Liver (tissue), 3 donors: Measurements from ENCODE around the gene DTWD2.

ENCODE experiments used
- ATF3 ChIP-seq: IDR thresholded peaks from 2 replicates; pipeline ENCODE4 v1.6.1; 2016; ENCODE audit warnings: antibody characterized with exemption
- CTCF ChIP-seq: fragments of 150-350 bp; IDR thresholded peaks from 2 replicates; pipeline ENCODE4 v1.5.1; 2017; ENCODE audit warnings: improper control_type of control experiment, low read depth, low read length; ENCODE audit not compliant: missing input control
- EGR1 ChIP-seq, 2 donors: IDR thresholded peaks; 2 replicates each; pipeline ENCODE4 v1.6.1; 2016 to 2018; ENCODE audit warnings: antibody characterized with exemption in 2 of 2, low read depth in 2 of 2
- GABPA ChIP-seq, 2 donors: IDR thresholded peaks in 1 of 2; conservative IDR thresholded peaks in 1 of 2; 2 replicates each; pipeline ENCODE4 v1.6.1; 2016; ENCODE audit warnings: antibody characterized with exemption in 2 of 2, mild to moderate bottlenecking in 1 of 2, moderate library complexity in 1 of 2
- HNF4G ChIP-seq: IDR thresholded peaks from 2 replicates; pipeline ENCODE4 v1.6.1; 2016; ENCODE audit warnings: antibody characterized with exemption
- MAX ChIP-seq: IDR thresholded peaks from 2 replicates; pipeline ENCODE4 v1.6.1; 2016; ENCODE audit warnings: antibody characterized with exemption
- RAD21 ChIP-seq, 2 donors: IDR thresholded peaks; 2 replicates each; pipeline ENCODE4 v1.6.1; 2016; ENCODE audit warnings: antibody characterized with exemption in 2 of 2, mild to moderate bottlenecking in 2 of 2
- REST ChIP-seq: IDR thresholded peaks from 2 replicates; pipeline ENCODE4 v1.6.1; 2016; ENCODE audit warnings: antibody characterized with exemption, mild to moderate bottlenecking
- RXRA ChIP-seq, 2 donors: IDR thresholded peaks; 2 replicates each; pipeline ENCODE4 v1.6.1; 2017 to 2018; ENCODE audit warnings: antibody characterized with exemption in 2 of 2, mild to moderate bottlenecking in 1 of 2
- SP1 ChIP-seq: IDR thresholded peaks from 2 replicates; pipeline ENCODE4 v1.6.1; 2018; ENCODE audit warnings: antibody characterized with exemption, mild to moderate bottlenecking
- TAF1 ChIP-seq: conservative IDR thresholded peaks from 2 replicates; pipeline ENCODE4 v1.6.1; 2016; ENCODE audit warnings: antibody characterized with exemption, mild to moderate bottlenecking
- YY1 ChIP-seq: IDR thresholded peaks from 2 replicates; pipeline ENCODE4 v1.6.1; 2016; ENCODE audit warnings: antibody characterized with exemption, mild to moderate bottlenecking
- ZBTB33 ChIP-seq: IDR thresholded peaks from 2 replicates; pipeline ENCODE4 v1.6.1; 2016; ENCODE audit warnings: antibody characterized with exemption
- donor health status: healthy.
- donor health status: healthy.

GRCh38 chr5:118933703-118934102 lies 54.6 kb downstream of the DTWD2 start:
- TF ChIP-seq CTCF: no peak
- no peak for TF ChIP-seq TAF1
- no peak for TF ChIP-seq REST
- TF ChIP-seq ATF3: no peak
- TF ChIP-seq RAD21 (IDR thresholded peaks at IDR 0.05): no peak
- TF ChIP-seq YY1: no peak
- no peak for TF ChIP-seq SP1
- TF ChIP-seq GABPA (IDR thresholded peaks at IDR 0.05 in 1 of 2, conservative IDR thresholded peaks at IDR 0.05 in 1 of 2): no peak
- TF ChIP-seq MAX: no peak
- no peak for TF ChIP-seq RXRA (IDR thresholded peaks at IDR 0.05)
- no peak for TF ChIP-seq EGR1 (IDR thresholded peaks at IDR 0.05; ENCODE audit: low read depth in 2 of 2)
- TF ChIP-seq ZBTB33: no peak
- no peak for TF ChIP-seq HNF4G
